PC-3 (cell line): ENCODE results near the gene C7. TPM values are rescaled to one million over a fixed set of nuclear protein-coding genes. Genes with fewer than 3 reads are reported as not detected.
A peak's percentile ranks its signal among the peaks of the same experiment; 100 is the strongest.

Experiments used
- ATAC-seq: fragments of 200-7000 bp; cut with Tn5 transposase; 2 replicates; pipeline ENCODE4 v1.9.1; 2020; ENCODE audit warnings: mild to moderate bottlenecking, moderate library complexity
- BruUV-seq: library from RNA; stranded (reverse); fragments of 400-500 nt; replicated peaks from 2 replicates; lab custom pipeline; 2021; lab: Mats Ljungman, UMichigan
- CTCF ChIA-PET: fragments of 300-600 bp; sonication (Branson Sonifier 250); formaldehyde crosslinking; loops from one replicate; lab custom pipeline; 2022; ENCODE audit warnings: antibody characterized with exemption; lab: Charles Lee
- POLR2A ChIA-PET: fragments of 300-600 bp; sonication (Branson Sonifier 250); formaldehyde crosslinking; loops from one replicate; lab custom pipeline; 2022; ENCODE audit warnings: antibody characterized with exemption; ENCODE audit not compliant: unreplicated experiment; lab: Charles Lee
- DNase-seq: peaks from one replicate; pipeline ENCODE4 v3.0.0-alpha.2; 2015
- H2AFZ ChIP-seq: fragments of 300-600 bp; sonication (generic); 2 replicates; pipeline ENCODE4 v1.6.0; 2016; ENCODE audit warnings: antibody characterized with exemption, low read length
- H3F3A ChIP-seq: fragments of 300-600 bp; sonication (generic); one replicate; pipeline ENCODE4 v1.6.0; 2017; ENCODE audit warnings: antibody characterized with exemption, low read length, control low read depth, mild to moderate bottlenecking; ENCODE audit not compliant: unreplicated experiment
- H3K27ac ChIP-seq: fragments of 300-600 bp; sonication (generic); 2 replicates; pipeline ENCODE4 v1.5.1; 2016; ENCODE audit warnings: mild to moderate bottlenecking, low read length
- H3K27me3 ChIP-seq: fragments of 300-600 bp; sonication (generic); 2 replicates; pipeline ENCODE4 v1.6.1; 2016; ENCODE audit warnings: low read length, mixed read lengths
- H3K36me3 ChIP-seq: fragments of 300-600 bp; sonication (generic); 2 replicates; pipeline ENCODE4 v1.6.1; 2016; ENCODE audit warnings: low read depth, mixed run types, low read length, mixed read lengths
- H3K4me1 ChIP-seq: fragments of 300-600 bp; sonication (generic); 2 replicates; pipeline ENCODE4 v1.5.1; 2016; ENCODE audit warnings: low read length; ENCODE audit not compliant: insufficient read depth
- H3K4me2 ChIP-seq: fragments of 300-600 bp; sonication (generic); 2 replicates; pipeline ENCODE4 v1.6.0; 2016; ENCODE audit warnings: low read length
- H3K4me3 ChIP-seq: fragments of 300-600 bp; sonication (generic); 2 replicates; pipeline ENCODE4 v1.5.1; 2016; ENCODE audit warnings: mild to moderate bottlenecking, low read length, mixed read lengths
- H3K79me2 ChIP-seq: fragments of 300-600 bp; sonication (generic); 2 replicates; pipeline ENCODE4 v1.6.1; 2017; ENCODE audit warnings: low read length, mixed read lengths
- H3K9ac ChIP-seq: fragments of 300-600 bp; sonication (generic); 2 replicates; pipeline ENCODE4 v1.6.0; 2016; ENCODE audit warnings: mild to moderate bottlenecking, low read length
- H3K9me2 ChIP-seq: fragments of 300-600 bp; sonication (generic); replicated peaks from 2 replicates; pipeline ENCODE4 v1.6.1; 2016; ENCODE audit warnings: mixed run types, low read length, mixed read lengths
- H3K9me3 ChIP-seq: fragments of 300-600 bp; sonication (generic); 2 replicates; pipeline ENCODE4 v1.6.1; 2016; ENCODE audit warnings: low read length, mixed read lengths
- H4K20me1 ChIP-seq: fragments of 300-600 bp; sonication (generic); 2 replicates; pipeline ENCODE4 v1.6.1; 2016; ENCODE audit warnings: low read length, mixed read lengths
- CTCF ChIP-seq: fragments of 300-600 bp; sonication (generic); conservative IDR thresholded peaks from 2 replicates; pipeline ENCODE4 v1.5.1; 2017; ENCODE audit warnings: antibody characterized with exemption, low read depth, mild to moderate bottlenecking, low read length
- EZH2 ChIP-seq: fragments of 300-600 bp; sonication (generic); IDR thresholded peaks from one replicate; pipeline ENCODE4 v1.6.1; 2017; ENCODE audit warnings: antibody characterized with exemption, mild to moderate bottlenecking, low read length; ENCODE audit not compliant: unreplicated experiment
- EZH2phosphoT487 ChIP-seq: fragments of 300-600 bp; sonication (generic); IDR thresholded peaks from 2 replicates; pipeline ENCODE4 v1.6.1; 2018; ENCODE audit warnings: mild to moderate bottlenecking, antibody characterized with exemption, low read length, borderline replicate concordance
- intact Hi-C: fragments of 100-400 bp; cut with micrococcal nuclease; formaldehyde crosslinking; loops from 2 replicates; pipeline ENCODE4 v1.9.0; 2023
- total RNA-seq: library from RNA; depleted of rRNA; stranded (reverse); fragments of >200 nt; gene quantifications from 2 replicates; pipeline ENCODE4 v1.2.3, GENCODE V29; 2014

The C7 gene
- total RNA-seq, 1 experiment from 2014 or later: not detected

GRCh38 chr5:40991981-40992559, 82.8 kb downstream of the C7 start:
- Histone ChIP-seq H3K36me3 (no peaks in the 10 kb centered on the region; the same call in 1 of the 2 replicates), H3K4me3 (no peak overlapping the region), H3K4me1 (peaks cover 60% of the 10 kb centered on the region), H3K27me3 (no peaks in the 10 kb centered on the region), H4K20me1 (no peaks in the 10 kb centered on the region), H3F3A (peaks cover 23% of the 10 kb centered on the region), H3K9ac (no peak overlapping the region), H2AFZ (no peak overlapping the region), H3K4me2 (peak overlapping the region; percentile 53), H3K27ac (peak overlapping the region; percentile 31; the same call in 1 of the 2 replicates), H3K9me3 (no peaks in the 10 kb centered on the region), H3K9me2 (no peaks in the 10 kb centered on the region), H3K79me2 (no peaks in the 10 kb centered on the region)
- DNase-seq: no peak
- ChIA-PET CTCF (no interaction called here), POLR2A (no interaction called here)
- intact Hi-C loops: loop anchor here (10.0 kb wide), 1 partner anchor 253 kb away; no protein-coding TSS in a partner anchor
- no TSS peak for BruUV-seq
- TF ChIP-seq CTCF: no peak
- TF ChIP-seq EZH2: no peak
- no peak for TF ChIP-seq EZH2phosphoT487
- ATAC-seq: no peak

GRCh38 chr5:40995801-40996586, 86.7 kb downstream of the C7 start:
- CTCF ChIA-PET: no interaction called here
- TSS peak; percentile 95 for BruUV-seq

More at GRCh38 chr5:40995801-40996586, 86.7 kb downstream of the C7 start:
- Histone ChIP-seq H3K9me3 (no peaks in the 10 kb centered on the region), H3K79me2 (no peaks in the 10 kb centered on the region), H3K36me3 (no peaks in the 10 kb centered on the region), H4K20me1 (no peaks in the 10 kb centered on the region), H3K9me2 (no peaks in the 10 kb centered on the region), H3K4me3 (no peak overlapping the region), H3K9ac (no peak overlapping the region), H3K27ac (peak overlapping the region; percentile 68), H3F3A (peaks cover 15% of the 10 kb centered on the region), H3K27me3 (no peaks in the 10 kb centered on the region), H3K4me1 (peaks cover 45% of the 10 kb centered on the region), H3K4me2 (peak overlapping the region; percentile 31), H2AFZ (0 out of 2 replicates have a peak overlapping the region, but pooled peaks have one; percentile 1)
- DNase-seq: peak; percentile 96
- TF ChIP-seq EZH2phosphoT487 (no peak), EZH2 (no peak), CTCF (no peak)
- ATAC-seq: peak; percentile 89
- intact Hi-C loops: loop anchor here (10.0 kb wide), 1 partner anchor 249 kb away; no protein-coding TSS in a partner anchor
- POLR2A ChIA-PET: no interaction called here
